ENCODE results near the gene OLIG2.

GRCh38 chr21:33014331-33014730, 11.4 kb upstream of the OLIG2 start:
- no peak for TF ChIP-seq EZH2phosphoT487 (IDR thresholded peaks at IDR 0.05; ENCODE audit: borderline replicate concordance, low read depth, low read length)
- TF ChIP-seq CTCF (conservative IDR thresholded peaks at IDR 0.05; ENCODE audit: low read length) = no peak

Data from OCI-LY7 (cell line).